ENCODE results near the gene TSHZ2.

TSHZ2 gene

DNA sequence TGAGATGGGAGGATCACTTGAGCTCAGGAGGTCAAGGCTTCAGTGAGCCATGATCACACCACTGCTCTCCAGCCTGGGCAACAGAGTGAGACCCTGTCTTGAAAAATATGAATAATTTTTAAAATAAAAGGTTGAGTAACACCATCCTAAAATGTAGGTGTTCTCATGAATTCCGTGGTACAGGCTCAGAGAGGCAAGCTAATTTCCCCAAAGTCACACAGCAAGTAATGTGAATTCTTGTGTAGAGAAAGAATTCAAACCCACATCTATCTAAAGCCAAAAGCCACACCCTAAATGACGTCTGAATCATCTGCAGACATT is 541.0 kb downstream of the TSHZ2 start:
- H4K20me1 ChIP-seq (ENCODE audit: insufficient read depth, low read length), result no peaks in the 10 kb centered on the region
- no peak overlapping the region for H3K27ac ChIP-seq (ENCODE audit: low read depth, low read length, poor library complexity, severe bottlenecking)
- no peaks in the 10 kb centered on the region for H3K9me2 ChIP-seq (ENCODE audit: low read depth, low read length)
- no peak overlapping the region for H3K9ac ChIP-seq (ENCODE audit: low read length)
- H3K27me3 ChIP-seq (ENCODE audit: insufficient read depth, low read length), result no peaks in the 10 kb centered on the region
- H3K9me3 ChIP-seq (ENCODE audit: low read length), result no peaks in the 10 kb centered on the region
- H3K4me3 ChIP-seq (ENCODE audit: low read depth, low read length, poor library complexity, severe bottlenecking), result no peak overlapping the region
- H2AFZ ChIP-seq (ENCODE audit: low read length), result no peak overlapping the region
- no peaks in the 10 kb centered on the region for H3K79me2 ChIP-seq (ENCODE audit: insufficient read depth, low read length)
- H3K4me1 ChIP-seq (ENCODE audit: insufficient read depth, low read length, severe bottlenecking), result no peaks in the 10 kb centered on the region
- no peaks in the 10 kb centered on the region for H3F3A ChIP-seq (ENCODE audit: insufficient read depth, low read length)
- H3K36me3 ChIP-seq (ENCODE audit: insufficient read depth, low read length), result no peaks in the 10 kb centered on the region
- TF ChIP-seq, protein P1, sequence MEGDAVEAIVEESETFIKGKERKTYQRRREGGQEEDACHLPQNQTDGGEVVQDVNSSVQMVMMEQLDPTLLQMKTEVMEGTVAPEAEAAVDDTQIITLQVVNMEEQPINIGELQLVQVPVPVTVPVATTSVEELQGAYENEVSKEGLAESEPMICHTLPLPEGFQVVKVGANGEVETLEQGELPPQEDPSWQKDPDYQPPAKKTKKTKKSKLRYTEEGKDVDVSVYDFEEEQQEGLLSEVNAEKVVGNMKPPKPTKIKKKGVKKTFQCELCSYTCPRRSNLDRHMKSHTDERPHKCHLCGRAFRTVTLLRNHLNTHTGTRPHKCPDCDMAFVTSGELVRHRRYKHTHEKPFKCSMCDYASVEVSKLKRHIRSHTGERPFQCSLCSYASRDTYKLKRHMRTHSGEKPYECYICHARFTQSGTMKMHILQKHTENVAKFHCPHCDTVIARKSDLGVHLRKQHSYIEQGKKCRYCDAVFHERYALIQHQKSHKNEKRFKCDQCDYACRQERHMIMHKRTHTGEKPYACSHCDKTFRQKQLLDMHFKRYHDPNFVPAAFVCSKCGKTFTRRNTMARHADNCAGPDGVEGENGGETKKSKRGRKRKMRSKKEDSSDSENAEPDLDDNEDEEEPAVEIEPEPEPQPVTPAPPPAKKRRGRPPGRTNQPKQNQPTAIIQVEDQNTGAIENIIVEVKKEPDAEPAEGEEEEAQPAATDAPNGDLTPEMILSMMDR (IDR thresholded peaks at IDR 0.05; ENCODE audit: low read length), result no peak
- TF ChIP-seq EZH2 (IDR thresholded peaks at IDR 0.05; ENCODE audit: borderline replicate concordance, low read length), result no peak
- H3K4me2 ChIP-seq (ENCODE audit: low read length), result no peak overlapping the region

DNA sequence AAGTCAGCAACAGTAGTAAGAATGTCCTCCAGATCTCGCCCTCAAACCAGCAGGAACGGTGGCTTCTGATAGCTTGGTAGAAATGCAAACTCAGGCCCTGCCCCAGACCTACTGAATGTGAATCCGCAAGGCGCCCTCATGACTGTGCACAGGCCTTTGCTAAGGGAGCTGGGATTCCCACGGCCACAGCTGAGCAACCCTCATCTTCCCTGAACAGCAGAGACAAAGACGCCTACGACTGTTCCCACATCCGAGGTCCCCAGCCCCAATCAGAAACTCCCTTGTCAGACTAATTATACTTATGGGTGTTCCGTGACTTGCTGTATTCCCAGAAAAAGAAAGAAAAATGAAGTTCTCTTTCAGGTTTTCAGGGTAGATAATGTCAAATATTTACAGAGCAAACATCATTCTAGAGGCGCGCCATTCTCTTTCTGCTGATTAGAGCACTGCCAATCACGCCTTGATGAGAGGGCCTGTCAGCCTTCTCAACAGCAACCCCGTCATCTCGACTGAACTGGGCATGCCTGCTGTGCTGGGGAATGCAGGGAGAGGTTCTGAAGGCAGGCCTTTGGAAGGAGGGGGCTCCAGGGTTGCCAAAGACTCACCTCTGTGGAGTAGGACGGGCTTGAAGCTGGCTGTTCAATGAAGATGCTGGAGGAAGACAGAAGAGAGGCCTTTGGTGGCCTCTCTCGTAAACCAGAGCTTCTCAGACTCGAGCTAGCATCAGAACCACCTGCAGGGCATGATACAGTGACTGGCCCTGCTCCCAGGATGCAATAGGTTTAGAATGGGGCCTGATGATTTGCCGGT is 541.5 kb downstream of the TSHZ2 start:
- Histone ChIP-seq H3K27ac (ENCODE audit: low read depth, low read length, poor library complexity, severe bottlenecking) (no peak overlapping the region), H3K9me2 (ENCODE audit: low read depth, low read length) (no peaks in the 10 kb centered on the region), H3F3A (ENCODE audit: insufficient read depth, low read length) (no peaks in the 10 kb centered on the region), H3K4me1 (ENCODE audit: insufficient read depth, low read length, severe bottlenecking) (no peaks in the 10 kb centered on the region), H3K79me2 (ENCODE audit: insufficient read depth, low read length) (no peaks in the 10 kb centered on the region), H3K27me3 (ENCODE audit: insufficient read depth, low read length) (no peaks in the 10 kb centered on the region), H3K9ac (ENCODE audit: low read length) (no peak overlapping the region), H2AFZ (ENCODE audit: low read length) (no peak overlapping the region), H3K4me3 (ENCODE audit: low read depth, low read length, poor library complexity, severe bottlenecking) (no peak overlapping the region), H3K4me2 (ENCODE audit: low read length) (no peak overlapping the region), H3K9me3 (ENCODE audit: low read length) (no peaks in the 10 kb centered on the region), H3K36me3 (ENCODE audit: insufficient read depth, low read length) (no peaks in the 10 kb centered on the region), H4K20me1 (ENCODE audit: insufficient read depth, low read length) (no peaks in the 10 kb centered on the region)
- TF ChIP-seq EZH2 (IDR thresholded peaks at IDR 0.05; ENCODE audit: borderline replicate concordance, low read length), result no peak
- TF ChIP-seq, protein P1 (IDR thresholded peaks at IDR 0.05; ENCODE audit: low read length), result no peak

DNA sequence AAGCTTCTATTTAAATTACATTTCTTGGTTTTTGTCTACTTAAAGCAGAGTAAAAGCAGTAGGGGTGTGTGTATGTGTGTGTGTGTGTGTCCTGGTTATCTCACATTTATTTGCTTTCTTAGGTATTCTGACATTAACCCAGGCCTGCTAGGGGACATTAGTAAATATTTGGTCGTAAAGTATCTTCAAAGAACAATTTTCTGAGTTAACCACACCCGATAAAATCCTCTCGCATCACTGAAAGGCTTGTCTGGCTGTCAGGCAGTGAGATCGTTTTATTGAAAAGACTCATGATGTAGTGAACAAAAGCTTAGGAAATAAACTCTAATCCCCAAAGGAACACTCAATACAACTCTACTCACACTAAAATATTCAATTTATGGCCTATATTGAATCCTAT is 543.6 kb downstream of the TSHZ2 start:
- TF ChIP-seq, protein P1 (IDR thresholded peaks at IDR 0.05; ENCODE audit: low read length), result no peak
- TF ChIP-seq EZH2 (IDR thresholded peaks at IDR 0.05; ENCODE audit: borderline replicate concordance, low read length), result no peak
- no peak overlapping the region for H3K27ac ChIP-seq (ENCODE audit: low read depth, low read length, poor library complexity, severe bottlenecking)
- H3K27me3 ChIP-seq (ENCODE audit: insufficient read depth, low read length), result no peaks in the 10 kb centered on the region
- no peaks in the 10 kb centered on the region for H3K4me1 ChIP-seq (ENCODE audit: insufficient read depth, low read length, severe bottlenecking)
- no peaks in the 10 kb centered on the region for H3K9me3 ChIP-seq (ENCODE audit: low read length)
- H3K9me2 ChIP-seq (ENCODE audit: low read depth, low read length), result no peaks in the 10 kb centered on the region
- H2AFZ ChIP-seq (ENCODE audit: low read length), result no peak overlapping the region
- no peak overlapping the region for H3K9ac ChIP-seq (ENCODE audit: low read length)
- no peak overlapping the region for H3K4me2 ChIP-seq (ENCODE audit: low read length)
- no peaks in the 10 kb centered on the region for H3K36me3 ChIP-seq (ENCODE audit: insufficient read depth, low read length)
- H3K4me3 ChIP-seq (ENCODE audit: low read depth, low read length, poor library complexity, severe bottlenecking), result no peak overlapping the region
- no peaks in the 10 kb centered on the region for H3F3A ChIP-seq (ENCODE audit: insufficient read depth, low read length)
- no peaks in the 10 kb centered on the region for H3K79me2 ChIP-seq (ENCODE audit: insufficient read depth, low read length)
- no peaks in the 10 kb centered on the region for H4K20me1 ChIP-seq (ENCODE audit: insufficient read depth, low read length)

All from OCI-LY1 (cell line).